Stimulated activated CD8-positive, alpha-beta memory T cell treated with anti-CD3 and anti-CD28 coated beads, Interleukin-2, amount 100 ng/mL, for 48 hours (primary cell): ENCODE data around the gene PTPRG.
"Not testable (repeated sequence)": the region's sequence is repeated elsewhere in the genome, so short reads cannot be mapped to it uniquely, and the experiment has no call there.

Experiments used
- DNase-seq, 2 donors: peaks; one replicate each; pipeline ENCODE4 v3.0.0-alpha.2; 2020; ENCODE audit warnings: low read depth in 2 of 2

PTPRG gene

DNA sequence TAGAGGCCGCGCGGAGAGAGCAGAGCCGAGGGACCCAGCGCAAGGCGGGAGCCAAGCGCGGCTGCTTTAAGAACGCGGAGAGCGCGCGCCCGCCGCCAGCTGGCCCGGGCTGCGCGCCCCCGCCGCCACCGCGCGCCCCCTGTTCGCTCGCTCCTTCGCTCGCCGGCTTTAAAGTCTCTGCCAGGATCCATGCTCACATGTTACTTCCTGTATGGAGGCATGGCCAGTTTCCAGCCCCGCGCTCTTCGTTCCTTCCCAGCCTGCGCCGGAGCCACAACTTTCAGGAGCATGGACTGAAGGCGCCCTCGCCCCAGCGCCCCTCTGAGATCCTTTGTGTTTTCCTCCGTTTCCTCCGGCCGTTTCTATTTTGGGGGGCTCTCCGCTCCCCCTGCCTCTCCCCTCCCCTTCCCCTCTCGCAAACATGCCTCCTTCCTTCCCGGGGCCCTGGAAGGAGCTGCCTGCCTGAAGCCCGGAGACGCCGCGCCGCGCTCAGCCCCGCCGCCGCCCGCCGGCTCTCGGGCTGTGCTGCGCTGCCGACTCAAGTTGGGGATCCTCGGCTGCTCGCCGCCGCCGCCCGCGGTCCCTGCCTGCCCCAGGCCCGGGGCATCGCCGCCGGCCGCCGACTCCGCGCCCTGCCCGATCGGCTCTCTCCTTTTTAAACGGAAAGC, at the start of gene PTPRG:
Gene PTPRG (plus strand): TSS at position 198 of the 668 bp plus-strand sequence. CDS start 717 bp downstream, outside the sequence.
- no peak for DNase-seq

GRCh38 chr3:61518590-61518989, 42.8 kb upstream of the PTPRG start:
- DNase-seq = no peak

GRCh38 chr3:61520966-61521628, 40.3 kb upstream of the PTPRG start:
- DNase-seq = no peak

- no peak for DNase-seq
Measured at GRCh38 chr3:61522060-61522459, 39.3 kb upstream of the PTPRG start.

DNA sequence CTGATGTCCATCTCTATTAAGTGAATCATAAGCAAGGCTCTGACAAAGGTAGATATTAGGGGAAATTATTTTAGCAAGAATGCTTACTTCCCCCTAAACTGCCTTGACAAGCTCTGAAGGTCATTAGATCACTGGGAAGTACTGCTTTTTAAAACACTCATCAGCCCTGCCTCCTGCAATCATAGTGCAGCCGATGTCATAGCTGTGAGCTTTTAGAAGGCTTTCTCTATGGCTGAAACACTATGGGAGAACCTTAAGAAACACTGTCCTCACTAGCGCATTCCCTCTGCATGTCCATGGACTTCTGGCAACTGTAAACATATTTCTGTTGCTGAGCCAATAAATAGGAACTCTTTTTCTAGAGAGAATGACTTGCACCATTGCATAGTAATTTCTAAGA, 38.7 kb upstream of the PTPRG start:
- DNase-seq = no peak

GRCh38 chr3:61524933-61525332, 36.4 kb upstream of the PTPRG start:
- DNase-seq = no peak

GRCh38 chr3:61526308-61526707, 35.1 kb upstream of the PTPRG start:
- no peak for DNase-seq

DNA sequence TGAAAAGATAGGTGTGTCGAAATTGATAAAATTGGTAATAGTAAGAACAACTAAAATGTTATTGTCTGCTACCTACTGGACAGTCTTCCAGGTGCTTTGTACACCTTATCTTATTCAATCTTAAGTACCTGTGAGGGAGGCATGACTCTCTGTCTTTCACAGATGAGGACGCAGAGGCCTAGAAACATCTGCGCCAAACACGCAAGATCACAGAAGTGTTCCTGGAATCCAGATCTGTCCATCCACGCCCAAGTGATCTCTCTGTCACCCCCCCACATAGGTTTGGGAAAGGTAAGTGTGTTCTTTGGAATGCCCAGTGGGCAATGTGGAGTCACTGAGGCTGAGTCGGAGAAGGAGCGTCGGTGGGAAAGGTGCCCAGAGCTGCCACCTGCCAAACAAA, 34.4 kb upstream of the PTPRG start:
- no peak for DNase-seq

DNA sequence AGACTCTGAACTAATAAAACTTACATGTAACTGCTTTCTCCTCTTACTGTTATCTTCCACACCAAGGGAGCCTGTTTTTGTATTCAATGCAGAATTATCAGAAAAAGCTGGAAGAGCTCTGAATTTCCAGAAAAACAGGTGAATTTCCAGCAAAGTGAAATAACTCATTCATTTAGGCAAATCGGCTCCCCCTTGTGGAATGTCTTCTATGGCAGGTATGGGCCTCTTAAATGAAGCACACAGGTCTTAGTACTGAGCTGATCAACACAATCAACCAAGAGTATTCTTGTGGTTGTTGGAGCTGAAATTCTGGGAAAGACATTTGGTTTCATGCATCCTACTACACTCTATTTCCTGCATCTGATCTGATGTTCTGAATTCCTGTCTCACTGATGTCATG, 31.0 kb upstream of the PTPRG start:
- no peak for DNase-seq

GRCh38 chr3:61531528-61531927, 29.8 kb upstream of the PTPRG start:
- DNase-seq = no peak

DNA sequence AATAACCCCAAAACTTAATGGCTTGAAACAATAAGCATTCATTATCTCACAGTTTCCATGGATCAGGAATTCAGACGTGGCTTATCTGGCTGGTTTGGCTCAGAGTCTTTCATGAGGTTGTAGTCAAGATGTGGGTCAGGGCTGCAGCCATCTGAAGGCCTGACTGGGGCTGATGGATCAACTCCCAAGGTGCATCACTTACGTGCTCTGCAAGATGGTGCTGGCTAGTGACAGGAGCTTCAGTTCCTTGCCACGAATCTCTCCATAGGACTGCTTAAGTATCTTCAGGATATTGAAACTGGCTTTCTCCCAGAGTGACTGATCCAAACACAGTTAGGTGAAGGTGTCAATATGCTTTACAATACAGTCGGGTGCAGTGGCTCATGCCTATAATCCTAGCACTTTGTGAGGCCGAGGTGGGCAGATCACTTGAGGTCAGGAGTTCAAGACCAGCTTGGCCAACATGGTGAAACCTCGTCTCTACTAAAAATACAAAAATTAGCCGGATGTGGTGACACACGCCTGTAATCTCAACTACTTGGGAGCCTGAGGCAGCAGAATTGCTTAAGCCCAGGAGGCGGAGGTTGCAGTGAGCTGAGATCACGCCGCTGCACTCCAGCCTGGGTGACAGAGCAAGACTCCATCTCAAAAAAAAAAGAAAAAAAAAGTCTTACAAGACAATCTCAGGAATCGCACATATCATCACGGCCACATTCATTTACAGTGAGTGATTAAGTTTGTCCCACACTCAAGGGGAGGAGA, 28.5 kb upstream of the PTPRG start:
- DNase-seq = no peak

GRCh38 chr3:61535826-61536225, 25.5 kb upstream of the PTPRG start:
- DNase-seq = no peak

DNA sequence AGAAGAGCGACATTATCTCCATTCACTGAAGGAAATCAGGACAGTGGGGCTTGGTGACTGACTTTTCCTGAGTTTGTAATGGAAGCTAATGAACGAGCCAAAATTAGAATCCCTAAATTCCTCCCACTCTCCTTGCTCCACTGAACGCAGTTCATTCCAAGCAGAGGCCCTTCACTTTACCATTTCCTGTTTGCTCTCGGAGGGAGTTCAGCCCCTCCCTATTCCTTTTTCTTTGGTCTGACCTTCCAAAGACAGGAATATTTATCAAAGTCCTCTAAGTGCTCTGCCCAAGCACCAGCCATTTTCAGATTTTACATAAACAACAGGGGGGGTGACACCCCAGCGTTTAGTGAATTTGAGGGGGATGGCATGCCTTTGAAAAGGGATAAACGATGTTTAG, 24.0 kb upstream of the PTPRG start:
- DNase-seq = no peak

DNA sequence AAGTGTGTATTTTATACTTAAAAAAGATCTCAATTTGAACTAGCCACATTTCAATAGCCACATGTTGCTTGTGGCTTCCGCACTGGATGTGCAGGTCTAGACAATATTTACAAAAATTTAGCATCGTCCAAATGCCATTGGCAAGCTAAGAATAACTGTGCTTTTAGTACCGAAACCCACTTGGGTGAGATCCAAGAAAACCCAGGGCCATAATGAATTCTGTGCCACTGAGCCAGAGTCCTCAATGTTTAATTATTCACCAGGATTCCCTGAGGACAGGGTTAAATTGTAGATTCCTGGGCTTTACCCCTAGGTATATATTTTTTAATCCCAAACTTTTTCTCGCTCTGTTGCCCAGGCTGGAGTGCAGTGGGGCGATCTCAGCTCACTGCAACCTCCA, 22.9 kb upstream of the PTPRG start:
- DNase-seq = no peak

GRCh38 chr3:61541694-61542093, 19.7 kb upstream of the PTPRG start:
- no peak for DNase-seq

- no peak for DNase-seq
Measured at GRCh38 chr3:61545716-61546115, 15.7 kb upstream of the PTPRG start.

GRCh38 chr3:61547625-61548024, 13.7 kb upstream of the PTPRG start:
- DNase-seq = no peak

DNA sequence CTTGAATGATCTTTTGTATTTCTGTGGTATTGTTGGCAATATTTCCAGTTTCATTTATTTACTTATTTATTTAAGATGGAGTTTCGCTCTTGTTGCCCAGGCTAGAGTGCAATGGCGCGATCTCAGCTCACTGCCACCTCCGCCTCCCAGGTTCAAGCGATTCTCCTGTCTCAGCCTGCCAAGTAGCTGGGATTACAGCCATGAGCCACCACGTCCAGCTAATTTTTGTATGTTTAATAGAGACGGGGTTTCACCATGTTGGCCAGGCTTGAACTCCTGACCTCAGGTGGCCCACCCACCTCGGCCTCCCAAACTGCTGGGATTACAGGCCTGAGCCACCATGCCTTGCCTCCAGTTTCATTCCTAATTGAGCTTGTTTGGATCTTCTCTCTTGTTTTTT, 8.7 kb upstream of the PTPRG start:
- DNase-seq = not testable (repeated sequence)

GRCh38 chr3:61559136-61559731, 2.1 kb upstream of the PTPRG start:
- DNase-seq = no peak

GRCh38 chr3:61560517-61561373, 626 bp upstream of the PTPRG start:
- no peak for DNase-seq

DNA sequence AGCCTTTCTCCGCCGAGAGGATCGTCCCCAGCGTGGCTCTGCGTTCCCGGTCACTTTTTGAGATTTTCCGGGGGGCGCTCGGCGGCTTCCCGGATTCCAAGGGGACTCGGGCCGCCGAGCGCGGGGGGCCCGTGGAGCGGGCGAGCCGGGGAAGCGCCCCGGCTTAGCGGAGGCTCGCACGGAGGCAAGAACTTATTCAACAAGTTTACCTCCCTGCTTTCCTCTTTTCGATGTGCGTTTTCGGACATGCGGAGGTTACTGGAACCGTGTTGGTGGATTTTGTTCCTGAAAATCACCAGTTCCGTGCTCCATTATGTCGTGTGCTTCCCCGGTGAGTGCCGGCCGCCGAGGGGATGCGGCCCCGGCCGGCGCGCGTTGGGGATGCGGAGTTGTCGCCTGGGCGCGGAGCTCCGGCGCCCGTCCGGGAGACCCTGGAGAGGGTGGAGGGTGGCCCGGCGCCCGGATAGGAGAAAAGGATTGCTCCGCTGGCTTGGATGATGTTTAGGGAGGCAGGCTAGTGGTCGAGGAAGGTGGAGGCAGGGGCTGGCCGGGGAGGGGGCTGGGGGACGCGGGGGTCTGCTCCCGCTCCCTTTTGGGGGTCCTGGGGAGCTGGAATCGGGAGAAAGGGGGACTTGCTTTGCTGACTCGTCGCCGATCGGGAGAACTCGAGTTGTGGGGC, 810 bp downstream of the PTPRG start:
- DNase-seq = no peak
